WTC11 (cell line): ENCODE measurements around the gene SP3. TPM values are rescaled to one million over a fixed set of nuclear protein-coding genes. Genes with fewer than 3 reads are reported as not detected.

Experiments
- ATAC-seq: fragments of 200-7000 bp; cut with Tn5 transposase; 2 replicates; pipeline ENCODE4 v1.10.0; 2021; ENCODE audit warnings: mild to moderate bottlenecking, moderate library complexity
- CTCF ChIA-PET: fragments of 300-600 bp; sonication (Branson Sonifier 250); formaldehyde crosslinking; loops from one replicate; lab custom pipeline; 2021; ENCODE audit warnings: antibody characterized with exemption; lab: Charles Lee
- POLR2A ChIA-PET: fragments of 350-600 bp; sonication (Branson Sonifier 250); formaldehyde crosslinking; loops from one replicate; lab custom pipeline; 2021; ENCODE audit warnings: antibody characterized with exemption; lab: Charles Lee
- DNase-seq: peaks from one replicate; pipeline ENCODE4 v3.0.0; 2021; ENCODE audit warnings: low spot score
- H3K27ac Mint-ChIP-seq: 2 replicates; pipeline ENCODE4 v1.8.0; 2021; ENCODE audit warnings: mixed read lengths
- H3K27me3 Mint-ChIP-seq: 2 replicates; pipeline ENCODE4 v1.8.0; 2021; ENCODE audit warnings: low read depth, mild to moderate bottlenecking, moderate library complexity, mixed read lengths
- H3K36me3 Mint-ChIP-seq: 2 replicates; pipeline ENCODE4 v1.8.0; 2021; ENCODE audit warnings: mixed read lengths
- H3K4me1 Mint-ChIP-seq: 2 replicates; pipeline ENCODE4 v1.8.0; 2022; ENCODE audit warnings: mixed read lengths
- H3K4me3 Mint-ChIP-seq: 2 replicates; pipeline ENCODE4 v1.8.0; 2021; ENCODE audit warnings: mild to moderate bottlenecking, moderate library complexity, mixed read lengths
- H3K9me3 Mint-ChIP-seq: 2 replicates; pipeline ENCODE4 v1.8.0; 2021; ENCODE audit warnings: mixed read lengths
- ATF6 ChIP-seq: sonication (generic); formaldehyde crosslinking; IDR thresholded peaks from 2 replicates; pipeline ENCODE4 v1.8.1; 2023; ENCODE audit warnings: mild to moderate bottlenecking, missing genetic modification reagents
- CREM ChIP-seq: sonication (generic); formaldehyde crosslinking; IDR thresholded peaks from 2 replicates; pipeline ENCODE4 v1.8.1; 2022; ENCODE audit warnings: mild to moderate bottlenecking, missing genetic modification reagents, moderate library complexity
- EMX1 ChIP-seq: fragments of 250-450 bp; sonication (Bioruptor Pico); IDR thresholded peaks from 2 replicates; pipeline ENCODE4 v1.8.0; 2021; ENCODE audit warnings: mild to moderate bottlenecking
- ESRRA ChIP-seq: sonication (generic); formaldehyde crosslinking; IDR thresholded peaks from 2 replicates; pipeline ENCODE4 v1.8.1; 2022; ENCODE audit warnings: mild to moderate bottlenecking, missing genetic modification reagents, borderline replicate concordance
- ETV6 ChIP-seq: sonication (generic); formaldehyde crosslinking; IDR thresholded peaks from 2 replicates; pipeline ENCODE4 v1.8.1; 2022; ENCODE audit warnings: mild to moderate bottlenecking, missing genetic modification reagents
- FOXK1 ChIP-seq: sonication (generic); formaldehyde crosslinking; IDR thresholded peaks from 2 replicates; pipeline ENCODE4 v1.8.0; 2022; ENCODE audit warnings: mild to moderate bottlenecking, moderate library complexity, missing genetic modification reagents
- FOXP1 ChIP-seq: sonication (generic); formaldehyde crosslinking; IDR thresholded peaks from 2 replicates; pipeline ENCODE4 v1.8.0; 2022; ENCODE audit warnings: missing genetic modification reagents, mild to moderate bottlenecking, moderate library complexity, borderline replicate concordance
- JUN ChIP-seq: sonication (generic); formaldehyde crosslinking; IDR thresholded peaks from 2 replicates; pipeline ENCODE4 v1.8.0; 2023; ENCODE audit warnings: mild to moderate bottlenecking, missing genetic modification reagents
- KAT7 ChIP-seq: sonication (generic); formaldehyde crosslinking; IDR thresholded peaks from 2 replicates; pipeline ENCODE4 v1.8.1; 2023; ENCODE audit warnings: missing genetic modification reagents, mild to moderate bottlenecking, borderline replicate concordance
- NR2C2 ChIP-seq: sonication (generic); formaldehyde crosslinking; IDR thresholded peaks from 2 replicates; pipeline ENCODE4 v1.8.0; 2022; ENCODE audit warnings: mild to moderate bottlenecking, missing genetic modification reagents
- NR3C1 ChIP-seq: sonication (generic); formaldehyde crosslinking; conservative IDR thresholded peaks from 2 replicates; pipeline ENCODE4 v1.8.1; 2023; ENCODE audit warnings: low read depth, mild to moderate bottlenecking, missing genetic modification reagents
- RORB ChIP-seq: fragments of 250-450 bp; sonication (Bioruptor Pico); IDR thresholded peaks from 2 replicates; pipeline ENCODE4 v1.9.0; 2021; ENCODE audit warnings: mild to moderate bottlenecking
- SMAD3 ChIP-seq: sonication (generic); formaldehyde crosslinking; IDR thresholded peaks from 2 replicates; pipeline ENCODE4 v1.8.0; 2022; ENCODE audit warnings: missing genetic modification reagents, mild to moderate bottlenecking, borderline replicate concordance
- SP1 ChIP-seq: sonication (generic); formaldehyde crosslinking; conservative IDR thresholded peaks from 2 replicates; pipeline ENCODE4 v1.8.1; 2022; ENCODE audit warnings: missing genetic modification reagents
- TEAD1 ChIP-seq: sonication (generic); formaldehyde crosslinking; IDR thresholded peaks from 2 replicates; pipeline ENCODE4 v1.8.0; 2022; ENCODE audit warnings: mild to moderate bottlenecking, missing genetic modification reagents
- USF1 ChIP-seq: sonication (generic); formaldehyde crosslinking; IDR thresholded peaks from 2 replicates; pipeline ENCODE4 v1.8.0; 2022; ENCODE audit warnings: mild to moderate bottlenecking, missing genetic modification reagents
- ZNF232 ChIP-seq: sonication (generic); formaldehyde crosslinking; IDR thresholded peaks from 2 replicates; pipeline ENCODE4 v1.8.0; 2022; ENCODE audit warnings: mild to moderate bottlenecking, missing genetic modification reagents
- ZNF423 ChIP-seq: fragments of 250-450 bp; sonication (Bioruptor Pico); IDR thresholded peaks from 2 replicates; pipeline ENCODE4 v2.1.2; 2022; ENCODE audit warnings: mild to moderate bottlenecking, moderate library complexity
- ZSCAN18 ChIP-seq: fragments of 250-450 bp; sonication (Bioruptor Pico); IDR thresholded peaks from 2 replicates; pipeline ENCODE4 v2.1.2; 2022; ENCODE audit warnings: mild to moderate bottlenecking, moderate library complexity
- total RNA-seq: library from RNA; stranded (reverse); gene quantifications from 3 replicates; pipeline ENCODE4 v1.2.3, GENCODE V29; 2021
- TF ChIP-seq, protein P1 (sequence below): fragments of 250-450 bp; sonication (Bioruptor Pico); IDR thresholded peaks from 2 replicates; pipeline ENCODE4 v1.9.0; 2021; ENCODE audit warnings: mild to moderate bottlenecking, borderline replicate concordance
- TF ChIP-seq, protein P2 (sequence below): sonication (generic); formaldehyde crosslinking; IDR thresholded peaks from 2 replicates; pipeline ENCODE4 v1.8.0; 2022; ENCODE audit warnings: mild to moderate bottlenecking, missing genetic modification reagents

SP3 gene
- total RNA-seq, 1 experiment from 2014 or later = 88.5 TPM

DNA sequence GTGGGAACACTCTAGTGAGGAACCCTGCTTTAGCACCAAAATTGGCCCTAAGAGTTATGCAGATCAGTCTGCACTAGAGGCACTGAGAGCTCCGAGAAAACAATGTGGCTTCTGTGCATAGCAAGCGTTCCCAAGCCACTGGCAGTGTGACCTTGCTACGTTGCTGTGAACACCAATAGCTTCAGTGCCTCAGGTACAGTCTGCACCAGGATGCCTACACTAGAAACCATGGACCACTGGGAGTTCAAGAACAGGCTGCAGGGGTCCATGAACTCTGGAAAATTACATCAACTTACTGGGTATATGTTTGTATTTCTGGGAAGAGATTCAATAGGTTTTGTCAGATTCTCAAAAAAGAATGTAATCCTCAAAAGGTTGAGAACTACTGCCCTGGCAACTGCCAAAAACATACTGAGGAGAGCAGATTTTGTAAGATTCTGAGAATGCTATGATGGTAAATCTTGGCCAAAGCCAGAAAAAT lies 18.3 kb upstream of the SP3 start (continued):
- TF ChIP-seq ATF6 (CRISPR knock-in tag) = no peak
- no peak for TF ChIP-seq NR3C1
- TF ChIP-seq EMX1 (CRISPR knock-in tag) = no peak
- TF ChIP-seq CREM (CRISPR knock-in tag) = no peak
- no peak for TF ChIP-seq FOXP1
- TF ChIP-seq ZSCAN18 (CRISPR knock-in tag) = no peak

- DNase-seq = no peak
- H3K4me1 Mint-ChIP-seq = peaks cover 13% of the 10 kb centered on the region
Observed at GRCh38 chr2:173982918-173983317, 17.7 kb upstream of the SP3 start.

GRCh38 chr2:173982182-173982714 lies 17.1 kb upstream of the SP3 start:
- H3K27me3 Mint-ChIP-seq = no peaks in the 10 kb centered on the region
- H3K9me3 Mint-ChIP-seq = no peaks in the 10 kb centered on the region
- ChIA-PET POLR2A (no interaction called here), CTCF (no interaction called here)
- H3K27ac Mint-ChIP-seq = no peak overlapping the region
- H3K4me1 Mint-ChIP-seq = peaks cover 13% of the 10 kb centered on the region
- TF ChIP-seq USF1 (CRISPR knock-in tag) = no peak
- no peak for TF ChIP-seq SP1 (CRISPR knock-in tag)
- TF ChIP-seq, protein P1, sequence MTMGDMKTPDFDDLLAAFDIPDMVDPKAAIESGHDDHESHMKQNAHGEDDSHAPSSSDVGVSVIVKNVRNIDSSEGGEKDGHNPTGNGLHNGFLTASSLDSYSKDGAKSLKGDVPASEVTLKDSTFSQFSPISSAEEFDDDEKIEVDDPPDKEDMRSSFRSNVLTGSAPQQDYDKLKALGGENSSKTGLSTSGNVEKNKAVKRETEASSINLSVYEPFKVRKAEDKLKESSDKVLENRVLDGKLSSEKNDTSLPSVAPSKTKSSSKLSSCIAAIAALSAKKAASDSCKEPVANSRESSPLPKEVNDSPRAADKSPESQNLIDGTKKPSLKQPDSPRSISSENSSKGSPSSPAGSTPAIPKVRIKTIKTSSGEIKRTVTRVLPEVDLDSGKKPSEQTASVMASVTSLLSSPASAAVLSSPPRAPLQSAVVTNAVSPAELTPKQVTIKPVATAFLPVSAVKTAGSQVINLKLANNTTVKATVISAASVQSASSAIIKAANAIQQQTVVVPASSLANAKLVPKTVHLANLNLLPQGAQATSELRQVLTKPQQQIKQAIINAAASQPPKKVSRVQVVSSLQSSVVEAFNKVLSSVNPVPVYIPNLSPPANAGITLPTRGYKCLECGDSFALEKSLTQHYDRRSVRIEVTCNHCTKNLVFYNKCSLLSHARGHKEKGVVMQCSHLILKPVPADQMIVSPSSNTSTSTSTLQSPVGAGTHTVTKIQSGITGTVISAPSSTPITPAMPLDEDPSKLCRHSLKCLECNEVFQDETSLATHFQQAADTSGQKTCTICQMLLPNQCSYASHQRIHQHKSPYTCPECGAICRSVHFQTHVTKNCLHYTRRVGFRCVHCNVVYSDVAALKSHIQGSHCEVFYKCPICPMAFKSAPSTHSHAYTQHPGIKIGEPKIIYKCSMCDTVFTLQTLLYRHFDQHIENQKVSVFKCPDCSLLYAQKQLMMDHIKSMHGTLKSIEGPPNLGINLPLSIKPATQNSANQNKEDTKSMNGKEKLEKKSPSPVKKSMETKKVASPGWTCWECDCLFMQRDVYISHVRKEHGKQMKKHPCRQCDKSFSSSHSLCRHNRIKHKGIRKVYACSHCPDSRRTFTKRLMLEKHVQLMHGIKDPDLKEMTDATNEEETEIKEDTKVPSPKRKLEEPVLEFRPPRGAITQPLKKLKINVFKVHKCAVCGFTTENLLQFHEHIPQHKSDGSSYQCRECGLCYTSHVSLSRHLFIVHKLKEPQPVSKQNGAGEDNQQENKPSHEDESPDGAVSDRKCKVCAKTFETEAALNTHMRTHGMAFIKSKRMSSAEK = no peak
- no peak for TF ChIP-seq SMAD3 (CRISPR knock-in tag)
- no peak for TF ChIP-seq ESRRA (CRISPR knock-in tag)
- TF ChIP-seq TEAD1 (CRISPR knock-in tag) = no peak
- TF ChIP-seq, protein P2, sequence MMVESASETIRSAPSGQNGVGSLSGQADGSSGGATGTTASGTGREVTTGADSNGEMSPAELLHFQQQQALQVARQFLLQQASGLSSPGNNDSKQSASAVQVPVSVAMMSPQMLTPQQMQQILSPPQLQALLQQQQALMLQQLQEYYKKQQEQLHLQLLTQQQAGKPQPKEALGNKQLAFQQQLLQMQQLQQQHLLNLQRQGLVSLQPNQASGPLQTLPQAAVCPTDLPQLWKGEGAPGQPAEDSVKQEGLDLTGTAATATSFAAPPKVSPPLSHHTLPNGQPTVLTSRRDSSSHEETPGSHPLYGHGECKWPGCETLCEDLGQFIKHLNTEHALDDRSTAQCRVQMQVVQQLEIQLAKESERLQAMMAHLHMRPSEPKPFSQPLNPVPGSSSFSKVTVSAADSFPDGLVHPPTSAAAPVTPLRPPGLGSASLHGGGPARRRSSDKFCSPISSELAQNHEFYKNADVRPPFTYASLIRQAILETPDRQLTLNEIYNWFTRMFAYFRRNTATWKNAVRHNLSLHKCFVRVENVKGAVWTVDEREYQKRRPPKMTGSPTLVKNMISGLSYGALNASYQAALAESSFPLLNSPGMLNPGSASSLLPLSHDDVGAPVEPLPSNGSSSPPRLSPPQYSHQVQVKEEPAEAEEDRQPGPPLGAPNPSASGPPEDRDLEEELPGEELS (CRISPR knock-in tag) = no peak
- no peak for TF ChIP-seq JUN (CRISPR knock-in tag)
- TF ChIP-seq FOXK1 (CRISPR knock-in tag) = no peak
- H3K4me3 Mint-ChIP-seq = no peak overlapping the region
- DNase-seq (no peak), ATAC-seq (no peak)
- no peaks in the 10 kb centered on the region for H3K36me3 Mint-ChIP-seq

More at GRCh38 chr2:173982918-173983317, 17.7 kb upstream of the SP3 start:
- H3K27me3 Mint-ChIP-seq = no peaks in the 10 kb centered on the region
- CTCF ChIA-PET = no interaction called here
- TF ChIP-seq ETV6 (CRISPR knock-in tag) (no peak), ZNF232 (CRISPR knock-in tag) (no peak), KAT7 (CRISPR knock-in tag) (no peak), ZNF423 (CRISPR knock-in tag) (no peak), RORB (CRISPR knock-in tag) (no peak), NR2C2 (no peak), SP1 (CRISPR knock-in tag) (no peak)
- TF ChIP-seq, all 79 proteins: peak for 0
- peak overlapping the region; percentile 78 for H3K27ac Mint-ChIP-seq
- ATAC-seq = peak; percentile 67
- POLR2A ChIA-PET = no interaction called here
- H3K4me3 Mint-ChIP-seq = no peak overlapping the region
- H3K9me3 Mint-ChIP-seq = no peaks in the 10 kb centered on the region
- no peaks in the 10 kb centered on the region for H3K36me3 Mint-ChIP-seq
